Heart right ventricle (tissue), 16 donors: Measurements from ENCODE around the gene ABLIM1. TPM values are rescaled to one million over a fixed set of nuclear protein-coding genes. Genes with fewer than 3 reads are reported as not detected.
A peak's percentile ranks its signal among the peaks of the same experiment; 100 is the strongest.

Experiments used
- ATAC-seq, 8 donors: fragments of 200-7000 bp; cut with Tn5 transposase; one replicate each; pipeline ENCODE4 v1.9.1; 2020; ENCODE audit warnings: mild to moderate bottlenecking in 8 of 8, moderate library complexity in 8 of 8, moderate number of reproducible peaks in 1 of 8
- DNase-seq, 2 donors: peaks; one replicate each; pipeline ENCODE4 v3.0.0-alpha.2; 2020
- H3K27ac ChIP-seq, 10 donors: fragments of 200-600 bp; sonication (generic) in 2 of 10; one replicate each; pipeline versions ENCODE4 v1.5.0 to v1.8.0; 2020 to 2022; ENCODE audit warnings: mild to moderate bottlenecking in 3 of 10
- H3K27me3 ChIP-seq, 7 donors: fragments of 200-600 bp; one replicate each; pipeline ENCODE4 v1.8.0; 2021 to 2022; ENCODE audit warnings: mild to moderate bottlenecking in 2 of 7
- H3K36me3 ChIP-seq, 9 donors: fragments of 200-600 bp; sonication (generic) in 1 of 9; one replicate each; pipeline versions ENCODE4 v1.5.0 to v1.8.0; 2020 to 2022; ENCODE audit warnings: mild to moderate bottlenecking in 2 of 9
- H3K4me1 ChIP-seq, 9 donors: fragments of 200-600 bp; sonication (generic) in 1 of 9; one replicate each; pipeline versions ENCODE4 v1.5.0 to v1.8.0; 2020 to 2022; ENCODE audit warnings: mild to moderate bottlenecking in 4 of 9
- H3K4me3 ChIP-seq, 10 donors: fragments of 200-600 bp; sonication (generic) in 2 of 10; one replicate each; pipeline versions ENCODE4 v1.5.0 to v1.8.0; 2020 to 2022; ENCODE audit warnings: mild to moderate bottlenecking in 7 of 10, moderate library complexity in 2 of 10
- H3K9me3 ChIP-seq, 11 donors: fragments of 200-600 bp in 10 of 11; sonication (generic) in 2 of 11; one replicate each; pipeline versions ENCODE4 v1.5.0 to v1.8.0; 2013 to 2022; ENCODE audit warnings: mild to moderate bottlenecking in 2 of 11, control low read depth in 1 of 11, moderate library complexity in 1 of 11
- WGBS, 2 donors: extraction: QIAGEN DNeasy Blood & Tissue Kit; methylation state at CpG; one replicate each; pipeline ENCODE4 v1.1.7; 2013; ENCODE audit warnings: inconsistent platforms in 1 of 2; 5-methylcytosine and 5-hydroxymethylcytosine counted together
- intact Hi-C, 10 donors: fragments of 100-400 bp; cut with DNase I; formaldehyde crosslinking; loops; one replicate each; pipeline versions ENCODE4 v1.11.1 to v1.14.2; 2022
- polyA plus RNA-seq, 2 donors: library from polyadenylated mRNA; stranded (reverse); fragments of 200-250 nt; gene quantifications; one replicate each; pipeline ENCODE4 v1.2.3, GENCODE V29; 2013
- total RNA-seq, 10 donors: library from RNA; stranded (reverse); fragmentation: NEBNext Ultra II Directional in 3 of 10; extraction: Animal tissue kit (Norgen Biotek cat#: 25700) in 3 of 10; gene quantifications; one replicate each; pipeline versions ENCODE4 v1.2.1 to v1.2.4, GENCODE V29; 2021 to 2023
- TF ChIP-seq, protein P1 (sequence below), 9 donors: fragments of 200-600 bp; sonication (generic) in 2 of 9; IDR thresholded peaks; one replicate each; pipeline versions ENCODE4 v1.5.0 to v1.8.0; 2021 to 2022; ENCODE audit warnings: antibody characterized with exemption in 9 of 9, mild to moderate bottlenecking in 5 of 9, moderate library complexity in 1 of 9
- donor health status: Arrhythmogenic right ventricular cardiomyopathy.
- donor health status: ischemic (EF 13 %, LVEDD 7.1; RV severe dilation, severe dysfunction).
- donor health status: healthy with polysubstance abuse.
- donor health status: DM: no; HTN: yes; CAD: no.
- donor health status: DM: no; HTN: no; CAD: no.
- donor health status: ischemic (EF 25% LVEDD 6.9; RV normal size, moderate dysfunction).
- donor health status: ischemic (EF 25% LVEDD 5.7; RV mildly dilated, moderate dysfunction).
- donor health status: healthy.
- donor health status: DM: yes; HTN: yes; CAD: no.
- donor health status: Ischemic cardiomyopathy.
- donor health status: ischemic (EF 35%, LVEDD 5.7; RV mildly dilated, moderate dysfunction).
- donor health status: nonischemic (EF 11% LVEDD 7.7; RV severe dilation, severe dysfunction).
- donor health status: DM: yes; HTN: yes; CAD: no.
- donor health status: PGD.
- donor health status: ischemic (EF 29% LVEDD 5.4; RV normal size, mild dysfunction).
- donor health status: nonischemic (EF 23%, LVEDD 6.1; RV moderate dilation, normal function).

ABLIM1 gene
- total and polyA plus RNA-seq, 12 donors, result 119 to 816 (median 600) TPM

DNA sequence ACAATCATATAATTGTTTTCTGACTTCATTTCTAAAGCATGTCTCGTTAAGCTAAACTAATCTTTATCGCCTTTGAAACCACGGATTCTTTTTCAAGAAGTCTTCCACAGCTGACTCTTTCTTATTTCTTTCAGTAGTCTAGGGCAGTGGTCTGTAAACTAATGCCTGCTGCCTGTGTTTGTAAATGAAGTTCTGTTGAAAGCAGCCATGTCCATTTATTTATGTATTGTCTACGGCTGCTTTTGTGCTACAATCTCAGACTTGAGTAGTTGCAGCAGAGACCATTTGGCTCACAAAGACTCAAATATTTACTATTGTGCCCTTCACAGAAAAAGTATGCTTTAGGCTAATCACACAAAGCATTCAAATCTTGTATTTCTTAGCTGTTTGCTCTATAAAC, 20.3 kb upstream of the ABLIM1 start:
- Histone ChIP-seq H3K4me1 (peaks cover 6 to 58% (median 43%) of the 10 kb centered on the region in 9 donors), H3K9me3 (no peaks in the 10 kb centered on the region), H3K27ac (peak overlapping the region in 9 of 10 donors; percentile 15 to 95 (median 44)), H3K27me3 (no peaks in the 10 kb centered on the region), H3K4me3 (no peak overlapping the region), H3K36me3 (peaks cover 0 to 7% (median 0%) of the 10 kb centered on the region in 9 donors)
- TF ChIP-seq, protein P1, sequence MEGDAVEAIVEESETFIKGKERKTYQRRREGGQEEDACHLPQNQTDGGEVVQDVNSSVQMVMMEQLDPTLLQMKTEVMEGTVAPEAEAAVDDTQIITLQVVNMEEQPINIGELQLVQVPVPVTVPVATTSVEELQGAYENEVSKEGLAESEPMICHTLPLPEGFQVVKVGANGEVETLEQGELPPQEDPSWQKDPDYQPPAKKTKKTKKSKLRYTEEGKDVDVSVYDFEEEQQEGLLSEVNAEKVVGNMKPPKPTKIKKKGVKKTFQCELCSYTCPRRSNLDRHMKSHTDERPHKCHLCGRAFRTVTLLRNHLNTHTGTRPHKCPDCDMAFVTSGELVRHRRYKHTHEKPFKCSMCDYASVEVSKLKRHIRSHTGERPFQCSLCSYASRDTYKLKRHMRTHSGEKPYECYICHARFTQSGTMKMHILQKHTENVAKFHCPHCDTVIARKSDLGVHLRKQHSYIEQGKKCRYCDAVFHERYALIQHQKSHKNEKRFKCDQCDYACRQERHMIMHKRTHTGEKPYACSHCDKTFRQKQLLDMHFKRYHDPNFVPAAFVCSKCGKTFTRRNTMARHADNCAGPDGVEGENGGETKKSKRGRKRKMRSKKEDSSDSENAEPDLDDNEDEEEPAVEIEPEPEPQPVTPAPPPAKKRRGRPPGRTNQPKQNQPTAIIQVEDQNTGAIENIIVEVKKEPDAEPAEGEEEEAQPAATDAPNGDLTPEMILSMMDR (IDR thresholded peaks at IDR 0.05), result no peak
- 46 to 47% methylated on average over 4 of the region's 4 CpGs for WGBS, 2 donors
- intact Hi-C loops, result no loop called here
- ATAC-seq, result no peak
- no peak for DNase-seq

DNA sequence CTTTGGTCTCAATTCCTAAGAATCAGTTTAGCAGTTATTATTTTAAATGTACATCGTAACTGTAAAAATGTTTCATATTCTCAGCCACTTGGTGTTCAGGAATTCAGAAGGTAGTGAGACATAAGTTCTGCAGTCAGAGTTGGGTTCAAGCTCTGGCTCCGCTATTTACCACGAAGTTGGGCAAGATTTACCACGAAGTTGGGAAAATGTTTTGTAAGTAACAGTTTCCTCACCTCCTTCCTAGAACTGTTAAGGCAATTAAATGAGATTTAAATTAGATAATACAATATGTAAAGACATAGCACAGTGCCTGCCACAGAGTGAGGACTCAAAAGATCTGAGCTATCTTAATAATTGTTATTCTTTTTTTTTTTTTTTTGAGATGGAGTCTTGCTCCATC, 16.3 kb upstream of the ABLIM1 start:
- H3K4me1 ChIP-seq, result peaks cover 3 to 27% (median 21%) of the 10 kb centered on the region in 9 donors
- ATAC-seq (no peak), DNase-seq (no peak)
- no peaks in the 10 kb centered on the region for H3K9me3 ChIP-seq
- peak overlapping the region in 1 of 10 donors; percentile 10 for H3K27ac ChIP-seq
- H3K27me3 ChIP-seq, result no peaks in the 10 kb centered on the region
- H3K36me3 ChIP-seq, result peaks cover 0 to 19% (median 0%) of the 10 kb centered on the region in 9 donors
- no peak overlapping the region for H3K4me3 ChIP-seq
- intact Hi-C loops, result no loop called here
- WGBS, 2 donors, result 85 to 92% methylated on average over 4 of the region's 4 CpGs
- TF ChIP-seq, protein P1 (IDR thresholded peaks at IDR 0.05), result no peak

DNA sequence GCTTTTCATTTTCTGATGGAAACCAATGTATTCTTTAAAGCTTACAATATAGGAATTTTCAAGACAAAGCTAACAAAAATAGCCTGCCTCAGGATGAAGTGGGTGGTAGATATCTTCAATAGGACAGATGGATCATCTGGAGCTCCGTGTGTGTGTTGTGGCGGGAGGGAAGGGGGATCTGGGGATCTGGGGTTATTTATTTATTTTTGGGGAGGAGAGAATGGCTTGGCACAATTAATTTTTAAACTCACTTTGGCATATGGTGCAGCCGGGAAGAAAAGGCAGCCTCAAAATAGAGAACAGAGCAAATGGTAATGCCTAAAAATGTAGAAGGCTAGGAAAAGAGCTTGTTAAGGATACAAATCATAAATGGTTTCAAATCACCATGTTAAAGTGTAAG, 11.6 kb upstream of the ABLIM1 start:
- TF ChIP-seq, protein P1 (IDR thresholded peaks at IDR 0.05), result no peak
- no peak for DNase-seq
- Histone ChIP-seq H3K36me3 (peaks cover 0 to 19% (median 0%) of the 10 kb centered on the region in 9 donors), H3K4me3 (no peak overlapping the region), H3K9me3 (peaks cover 0 to 7% (median 0%) of the 10 kb centered on the region in 11 donors), H3K27ac (peak overlapping the region in 1 of 10 donors; percentile 21), H3K4me1 (peaks cover 3 to 44% (median 31%) of the 10 kb centered on the region in 9 donors), H3K27me3 (no peaks in the 10 kb centered on the region)
- WGBS, 2 donors, result 44 to 49% methylated on average over 3 of the region's 3 CpGs
- ATAC-seq, result no peak
- intact Hi-C loops, result no loop called here

DNA sequence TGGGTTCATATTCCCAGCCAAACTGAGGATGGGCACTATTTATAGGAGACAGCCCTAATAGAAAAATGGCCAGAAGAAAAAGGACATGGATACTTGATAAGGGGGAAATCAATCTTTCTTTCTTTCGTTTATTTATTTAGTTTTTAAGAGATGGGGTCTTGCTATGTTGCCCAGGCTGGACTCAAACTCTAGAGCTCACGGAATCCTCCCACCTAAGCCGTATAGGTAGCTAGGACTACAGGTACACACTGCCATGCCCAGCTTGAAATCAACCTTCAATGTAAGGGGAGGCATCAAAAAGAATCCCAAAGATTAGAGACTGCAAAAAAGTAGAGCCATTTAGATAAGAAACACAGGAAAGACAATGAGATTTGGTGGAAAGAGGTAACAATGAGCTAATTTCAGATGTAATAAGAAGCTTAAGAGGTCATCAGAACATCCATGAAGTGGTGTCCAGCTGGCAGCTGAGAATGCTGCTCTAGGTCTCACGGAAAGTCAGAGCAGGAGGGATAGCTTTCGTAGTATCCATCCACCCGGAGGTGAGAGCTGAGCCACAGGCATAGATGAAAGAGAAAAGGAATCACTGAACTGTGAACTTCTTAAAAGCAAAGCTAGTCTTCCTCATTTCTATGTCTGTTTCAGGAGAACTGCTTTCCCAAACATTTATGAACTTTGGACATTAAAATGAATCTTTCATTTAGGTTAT, 10.5 kb upstream of the ABLIM1 start:
- WGBS, 2 donors, result 69 to 83% methylated on average over 6 of the region's 6 CpGs
- no peak overlapping the region for H3K27ac ChIP-seq

More for the DNA sequence above, 10.5 kb upstream of the ABLIM1 start:
- peaks cover 8 to 55% (median 40%) of the 10 kb centered on the region in 9 donors for H3K4me1 ChIP-seq
- peaks cover 0 to 7% (median 0%) of the 10 kb centered on the region in 11 donors for H3K9me3 ChIP-seq
- no peak for DNase-seq
- no peaks in the 10 kb centered on the region for H3K27me3 ChIP-seq
- H3K4me3 ChIP-seq, result no peak overlapping the region
- ATAC-seq, result no peak
- TF ChIP-seq, protein P1 (IDR thresholded peaks at IDR 0.05), result no peak
- intact Hi-C loops, result no loop called here
- peaks cover 0 to 14% (median 0%) of the 10 kb centered on the region in 9 donors for H3K36me3 ChIP-seq
